ENCODE data around the gene ZBTB4. TPM values are rescaled to one million over a fixed set of nuclear protein-coding genes. Genes with fewer than 3 reads are reported as not detected.

Gene ZBTB4
- total RNA-seq, 2 donors from 2014 or later, result 18.9 to 27.5 TPM

DNA sequence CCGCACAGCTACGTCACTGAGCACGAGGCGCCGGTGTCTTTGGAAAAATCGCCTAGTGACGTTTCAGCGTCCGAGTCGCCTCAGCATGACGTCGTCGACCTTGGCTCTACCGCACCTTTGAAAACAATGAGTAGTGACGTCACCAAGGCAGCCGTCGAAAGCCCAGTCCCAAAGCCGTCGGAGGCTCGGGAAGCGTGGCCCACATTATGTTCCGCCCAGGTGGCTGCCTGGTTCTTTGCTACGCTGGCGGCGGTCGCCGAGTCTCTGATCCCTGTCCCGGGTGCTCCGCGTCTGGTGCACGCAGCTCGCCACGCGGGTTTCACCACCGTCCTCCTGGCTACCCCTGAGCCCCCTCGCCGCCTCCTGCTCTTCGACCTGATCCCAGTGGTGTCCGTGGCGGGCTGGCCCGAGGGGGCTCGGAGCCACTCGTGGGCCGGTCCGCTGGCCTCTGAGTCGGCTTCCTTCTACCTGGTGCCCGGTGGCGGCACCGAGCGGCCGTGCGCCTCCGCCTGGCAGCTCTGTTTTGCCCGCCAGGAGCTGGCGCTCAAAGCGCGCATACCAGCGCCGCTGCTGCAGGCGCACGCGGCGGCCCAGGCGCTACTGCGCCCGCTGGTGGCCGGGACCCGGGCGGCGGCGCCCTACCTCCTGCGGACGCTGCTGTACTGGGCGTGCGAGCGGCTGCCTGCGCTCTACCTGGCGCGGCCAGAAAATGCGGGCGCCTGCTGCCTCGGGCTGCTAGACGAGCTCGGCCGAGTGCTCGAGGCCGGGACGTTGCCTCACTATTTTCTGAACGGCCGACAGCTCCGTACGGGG, 42.7 kb downstream of the ZBTB4 start:
- peaks cover 13% of the 10 kb centered on the region for H3K27me3 Mint-ChIP-seq
- H3K36me3 Mint-ChIP-seq (ENCODE audit: low read depth), result peaks cover 47% of the 10 kb centered on the region
- H3K9me3 Mint-ChIP-seq, result no peaks in the 10 kb centered on the region
- peak overlapping the region; percentile 95 for H3K4me3 Mint-ChIP-seq
- ATAC-seq (replicated peaks), result peak; percentile 69
- peaks cover 18% of the 10 kb centered on the region for H3K4me1 Mint-ChIP-seq
- H3K27ac Mint-ChIP-seq, result peak overlapping the region; percentile 85

DNA sequence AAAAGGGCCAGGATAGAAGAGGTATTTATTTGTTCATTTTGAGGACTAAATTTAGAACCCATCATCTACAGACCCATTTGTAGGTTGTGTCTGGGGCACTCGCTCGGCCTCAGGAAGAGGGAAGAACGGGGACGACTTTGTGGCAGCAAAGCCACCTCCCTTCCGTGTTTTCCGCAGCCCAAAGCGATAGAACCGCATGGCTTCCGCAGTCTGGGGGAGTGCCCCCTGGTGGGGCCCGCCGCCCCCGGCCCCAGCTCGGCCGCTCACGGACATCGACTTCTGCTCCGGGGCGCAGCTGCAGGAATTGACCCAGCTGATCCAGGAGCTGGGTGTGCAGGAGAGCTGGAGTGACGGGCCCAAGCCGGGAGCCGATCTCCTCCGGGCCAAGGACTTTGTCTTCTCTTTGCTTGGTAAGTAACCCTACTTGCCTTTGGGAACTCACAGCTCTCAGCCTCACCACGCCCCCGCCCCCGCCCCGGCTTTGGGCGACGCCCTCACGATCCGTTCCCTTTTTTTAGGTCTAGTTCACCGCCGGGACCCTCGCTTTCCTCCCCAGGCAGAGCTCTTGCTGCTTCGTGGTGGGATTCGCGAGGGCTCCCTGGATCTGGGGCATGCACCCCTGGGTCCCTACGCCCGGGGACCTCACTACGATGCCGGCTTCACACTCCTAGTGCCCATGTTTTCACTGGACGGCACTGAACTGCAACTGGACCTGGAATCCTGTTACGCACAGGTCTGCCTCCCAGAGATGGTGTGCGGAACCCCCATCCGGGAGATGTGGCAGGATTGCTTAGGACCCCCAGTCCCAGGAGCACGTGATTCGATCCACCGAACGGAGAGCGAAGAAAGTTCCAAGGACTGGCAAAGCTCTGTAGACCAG, 43.5 kb downstream of the ZBTB4 start:
- Mint-ChIP-seq H3K4me3 (peak overlapping the region; percentile 95), H3K9me3 (no peaks in the 10 kb centered on the region), H3K27ac (peak overlapping the region; percentile 94), H3K27me3 (peaks cover 13% of the 10 kb centered on the region), H3K4me1 (peaks cover 18% of the 10 kb centered on the region), H3K36me3 (ENCODE audit: low read depth) (peaks cover 47% of the 10 kb centered on the region)
- peak; percentile 28 for ATAC-seq (replicated peaks)

DNA sequence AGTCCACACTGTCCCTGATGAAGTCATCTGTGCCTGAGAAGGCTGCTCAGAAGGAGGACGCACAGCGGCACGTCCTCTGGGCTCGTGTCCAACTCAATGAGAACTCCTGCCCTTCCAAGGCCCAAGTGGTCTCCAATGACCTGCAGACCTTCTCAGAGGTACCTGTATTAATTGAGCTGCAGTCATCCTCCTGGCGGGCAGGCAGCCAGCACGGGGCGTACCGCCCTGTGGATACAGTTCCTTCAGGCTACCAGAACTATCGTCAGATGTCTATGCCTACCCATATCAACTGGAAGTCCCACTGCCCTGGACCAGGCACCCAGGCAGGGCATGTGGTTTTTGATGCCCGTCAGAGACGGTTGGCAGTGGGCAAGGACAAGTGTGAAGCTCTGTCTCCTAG, 47.1 kb downstream of the ZBTB4 start:
- H3K36me3 Mint-ChIP-seq (ENCODE audit: low read depth), result peaks cover 18% of the 10 kb centered on the region
- no peaks in the 10 kb centered on the region for H3K9me3 Mint-ChIP-seq
- H3K4me3 Mint-ChIP-seq, result no peak overlapping the region
- no peaks in the 10 kb centered on the region for H3K4me1 Mint-ChIP-seq
- H3K27ac Mint-ChIP-seq, result no peak overlapping the region
- ATAC-seq (replicated peaks), result no peak
- no peaks in the 10 kb centered on the region for H3K27me3 Mint-ChIP-seq

DNA sequence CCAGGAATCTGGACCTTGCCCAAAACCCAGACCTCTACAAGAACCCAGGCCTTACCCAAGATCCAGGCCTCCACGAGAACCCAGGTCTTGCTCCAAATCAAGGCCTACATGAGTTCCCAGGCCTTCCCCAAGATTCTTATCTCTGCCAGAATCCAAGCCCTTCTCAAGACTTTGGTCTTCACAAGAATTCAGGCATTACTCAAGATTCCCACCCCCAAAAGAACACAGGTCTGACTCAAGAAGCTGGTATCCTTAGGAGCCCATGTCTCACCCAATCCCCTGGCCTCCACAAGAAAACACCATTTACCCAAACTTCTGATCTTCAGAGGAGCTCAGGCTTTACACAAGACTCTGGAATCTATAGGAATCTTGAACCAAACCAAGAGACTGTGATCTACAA, 48.2 kb downstream of the ZBTB4 start:
- Mint-ChIP-seq H3K36me3 (ENCODE audit: low read depth) (peaks cover 9% of the 10 kb centered on the region), H3K9me3 (no peaks in the 10 kb centered on the region), H3K27ac (peak overlapping the region; percentile 13), H3K4me1 (no peaks in the 10 kb centered on the region), H3K27me3 (no peaks in the 10 kb centered on the region), H3K4me3 (no peak overlapping the region)
- no peak for ATAC-seq (replicated peaks)

DNA sequence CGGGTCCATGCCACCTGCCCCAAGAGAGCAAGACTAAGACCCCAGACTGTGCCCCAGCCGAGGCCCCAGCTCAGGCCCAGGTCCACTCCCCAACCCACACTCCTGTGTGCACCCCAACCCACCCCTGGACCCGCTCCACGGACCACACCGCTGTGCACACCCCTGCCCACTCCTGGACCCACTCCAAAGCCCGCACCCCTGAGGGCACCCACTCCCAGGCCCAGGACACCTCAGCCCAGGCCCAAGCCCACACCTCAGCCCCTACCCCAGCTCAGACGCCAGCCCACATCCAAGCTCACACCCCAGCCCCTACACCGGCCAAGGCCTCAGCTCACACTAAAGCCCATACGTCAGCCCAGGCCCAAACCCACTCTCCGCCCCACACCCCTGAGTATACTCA, 49.7 kb downstream of the ZBTB4 start:
- H3K4me1 Mint-ChIP-seq, result no peaks in the 10 kb centered on the region
- H3K9me3 Mint-ChIP-seq, result no peaks in the 10 kb centered on the region
- ATAC-seq (replicated peaks), result no peak
- no peak overlapping the region for H3K4me3 Mint-ChIP-seq
- no peaks in the 10 kb centered on the region for H3K36me3 Mint-ChIP-seq (ENCODE audit: low read depth)
- no peak overlapping the region for H3K27ac Mint-ChIP-seq
- H3K27me3 Mint-ChIP-seq, result no peaks in the 10 kb centered on the region

DNA sequence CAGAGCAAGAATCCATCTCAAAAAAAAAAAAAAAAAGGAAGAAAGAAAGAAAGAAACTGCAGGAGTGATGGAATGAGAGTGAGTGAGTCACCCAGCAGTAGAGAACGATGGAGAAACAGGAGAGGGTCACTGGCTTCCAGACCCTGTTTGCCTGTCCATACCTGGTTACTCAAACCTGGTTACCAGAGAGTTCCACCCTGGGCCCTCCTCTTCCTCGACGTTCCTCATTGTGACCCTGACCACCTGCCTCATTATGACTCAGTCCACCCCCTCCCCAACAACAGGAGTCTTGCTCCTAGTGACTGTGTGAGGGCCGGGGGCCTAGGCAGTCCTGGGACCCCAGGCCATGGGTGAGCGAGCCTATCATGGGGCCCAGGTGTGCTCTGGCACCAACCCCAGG, 50.9 kb downstream of the ZBTB4 start, which contains the start of gene SPEM3:
SPEM3 (plus strand) TSS at position 301 of the 400 bp plus-strand sequence; CDS start at position 347, 46 bp downstream.
- Mint-ChIP-seq H3K27ac (no peak within 1 kb of the TSS), H3K9me3 (no peaks in the 10 kb centered on the region), H3K4me1 (no peaks in the 10 kb centered on the region), H3K27me3 (no peaks in the 10 kb centered on the region), H3K4me3 (no peak within 1 kb of the TSS), H3K36me3 (ENCODE audit: low read depth) (no peaks in the 10 kb centered on the region)
- no peak for ATAC-seq (replicated peaks)

DNA sequence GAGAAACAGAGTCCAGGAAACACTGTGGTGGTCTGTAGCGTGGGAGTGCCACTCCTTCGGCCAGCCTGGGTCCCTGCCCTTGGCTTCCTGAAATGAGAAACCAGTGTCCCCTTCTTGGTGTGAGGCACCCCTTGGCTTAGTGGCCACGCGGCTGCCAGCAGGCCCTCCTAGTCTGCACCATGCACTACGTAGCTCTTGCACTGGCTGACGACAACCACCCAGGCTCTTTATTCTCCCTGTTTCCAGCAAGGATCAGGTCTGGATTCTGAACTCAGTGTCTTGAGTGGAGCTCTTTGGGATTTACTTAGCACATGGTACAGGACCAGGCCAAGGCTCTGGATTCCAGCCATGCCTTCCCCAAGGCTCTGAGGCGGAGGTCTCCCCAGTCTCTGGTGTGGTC, 51.9 kb downstream of the ZBTB4 start:
- Mint-ChIP-seq H3K27ac (no peak overlapping the region), H3K4me3 (no peak overlapping the region), H3K36me3 (ENCODE audit: low read depth) (no peaks in the 10 kb centered on the region), H3K4me1 (no peaks in the 10 kb centered on the region), H3K9me3 (no peaks in the 10 kb centered on the region), H3K27me3 (no peaks in the 10 kb centered on the region)
- no peak for ATAC-seq (replicated peaks)

DNA sequence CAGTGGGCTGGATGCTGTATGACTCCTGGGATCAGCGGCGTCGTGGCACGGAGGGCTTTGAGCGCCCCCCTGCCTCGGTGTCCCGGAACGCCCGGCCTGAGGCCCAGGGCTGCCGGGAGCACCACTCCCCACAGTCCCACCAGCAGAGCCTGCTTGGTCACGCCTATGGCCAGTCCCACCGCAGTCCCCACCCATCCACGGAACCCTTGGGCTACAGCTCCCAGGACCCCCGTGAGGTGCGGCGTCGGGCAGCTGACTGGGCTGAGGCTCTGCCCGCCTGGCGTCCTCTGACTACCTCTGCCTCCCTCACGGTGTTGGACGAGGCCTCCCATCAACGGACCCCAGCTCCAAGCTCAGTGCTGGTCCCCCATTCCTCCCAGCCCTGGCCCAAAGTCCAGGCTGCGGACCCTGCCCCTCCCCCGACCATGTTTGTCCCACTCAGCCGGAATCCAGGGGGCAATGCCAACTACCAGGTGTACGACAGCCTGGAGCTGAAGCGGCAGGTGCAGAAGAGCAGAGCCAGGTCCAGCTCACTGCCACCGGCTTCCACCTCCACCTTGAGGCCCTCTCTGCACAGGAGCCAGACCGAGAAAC, 52.4 kb downstream of the ZBTB4 start:
- Mint-ChIP-seq H3K9me3 (no peaks in the 10 kb centered on the region), H3K36me3 (ENCODE audit: low read depth) (no peaks in the 10 kb centered on the region), H3K27me3 (no peaks in the 10 kb centered on the region), H3K27ac (no peak overlapping the region), H3K4me3 (no peak overlapping the region), H3K4me1 (no peaks in the 10 kb centered on the region)
- no peak for ATAC-seq (replicated peaks)

DNA sequence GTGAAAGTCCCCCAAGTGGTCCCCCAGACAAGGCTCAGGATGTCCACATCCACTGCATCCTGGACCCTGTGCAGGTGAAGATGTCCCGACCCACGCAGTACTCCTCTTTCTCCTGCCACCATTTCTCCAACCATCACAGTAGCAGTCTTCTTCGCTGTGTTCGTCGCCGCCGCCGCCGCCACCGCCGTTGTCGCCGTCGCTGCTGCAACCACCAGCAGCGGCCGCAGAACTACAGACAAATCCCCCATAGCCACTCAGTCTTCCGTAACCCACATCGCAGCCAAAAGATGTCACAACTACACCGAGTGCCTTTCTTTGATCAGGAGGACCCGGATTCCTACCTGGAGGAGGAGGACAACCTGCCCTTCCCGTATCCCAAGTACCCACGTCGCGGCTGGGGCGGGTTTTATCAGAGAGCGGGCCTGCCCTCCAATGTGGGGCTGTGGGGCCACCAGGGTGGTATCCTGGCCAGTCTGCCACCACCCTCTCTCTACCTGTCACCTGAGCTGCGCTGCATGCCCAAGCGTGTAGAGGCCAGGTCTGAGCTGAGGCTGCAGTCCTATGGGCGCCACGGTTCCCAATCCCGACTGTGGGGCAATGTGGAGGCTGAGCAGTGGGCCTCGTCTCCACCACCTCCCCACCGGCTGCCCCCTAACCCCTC, 53.1 kb downstream of the ZBTB4 start:
- Mint-ChIP-seq H3K9me3 (no peaks in the 10 kb centered on the region), H3K36me3 (ENCODE audit: low read depth) (no peaks in the 10 kb centered on the region), H3K27me3 (no peaks in the 10 kb centered on the region), H3K4me3 (no peak overlapping the region), H3K4me1 (no peaks in the 10 kb centered on the region), H3K27ac (no peak overlapping the region)
- no peak for ATAC-seq (replicated peaks)

DNA sequence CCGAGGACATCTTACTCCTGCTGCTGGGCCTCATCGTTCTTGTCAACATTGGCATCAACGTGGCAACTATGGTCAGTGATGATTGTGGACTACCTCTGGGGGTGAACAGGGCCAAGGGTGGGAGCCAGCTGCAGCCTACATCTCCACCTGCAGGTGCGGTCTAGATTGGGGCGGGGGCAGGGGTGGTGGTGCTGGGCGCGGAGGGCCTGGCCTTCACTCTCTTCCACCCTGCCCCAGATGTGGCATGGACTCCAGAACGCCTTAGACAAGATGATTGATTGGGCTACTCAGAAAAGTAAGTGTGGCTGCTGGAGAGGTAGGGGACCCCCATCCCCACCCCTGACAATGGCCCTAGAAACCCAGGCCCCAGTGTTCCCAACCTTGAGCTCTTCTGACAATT, 53.7 kb downstream of the ZBTB4 start:
- no peak for ATAC-seq (replicated peaks)
- Mint-ChIP-seq H3K27me3 (no peaks in the 10 kb centered on the region), H3K36me3 (ENCODE audit: low read depth) (no peaks in the 10 kb centered on the region), H3K4me3 (no peak overlapping the region), H3K27ac (no peak overlapping the region), H3K9me3 (no peaks in the 10 kb centered on the region), H3K4me1 (no peaks in the 10 kb centered on the region)

DNA sequence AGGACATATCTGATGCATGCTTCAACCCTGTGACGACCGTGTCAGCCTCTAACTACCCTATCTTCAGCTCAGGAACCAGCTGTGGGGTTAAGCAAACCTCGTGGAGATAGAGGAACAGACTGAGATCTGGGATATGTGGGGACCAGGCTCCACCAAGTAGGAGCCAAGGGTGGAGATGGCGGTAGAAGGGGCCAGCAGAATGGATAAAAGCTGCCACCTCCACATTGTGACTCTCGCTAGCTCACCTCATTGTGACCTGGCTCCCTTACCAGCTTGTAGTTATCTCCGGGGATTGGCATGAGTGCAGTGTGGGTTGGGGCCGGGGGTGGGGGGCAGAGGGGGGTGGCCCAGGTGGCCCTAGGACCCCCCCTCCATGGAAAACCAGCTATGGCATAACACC, 54.1 kb downstream of the ZBTB4 start, which contains the start of gene SPEM2:
SPEM2 (plus strand) TSS at position 301 of the 400 bp plus-strand sequence; CDS start at position 374, 73 bp downstream.
- no peaks in the 10 kb centered on the region for H3K36me3 Mint-ChIP-seq (ENCODE audit: low read depth)
- no peaks in the 10 kb centered on the region for H3K27me3 Mint-ChIP-seq
- H3K27ac Mint-ChIP-seq, result no peak within 1 kb of the TSS
- H3K4me1 Mint-ChIP-seq, result no peaks in the 10 kb centered on the region
- no peaks in the 10 kb centered on the region for H3K9me3 Mint-ChIP-seq
- no peak within 1 kb of the TSS for H3K4me3 Mint-ChIP-seq
- ATAC-seq (replicated peaks), result no peak

DNA sequence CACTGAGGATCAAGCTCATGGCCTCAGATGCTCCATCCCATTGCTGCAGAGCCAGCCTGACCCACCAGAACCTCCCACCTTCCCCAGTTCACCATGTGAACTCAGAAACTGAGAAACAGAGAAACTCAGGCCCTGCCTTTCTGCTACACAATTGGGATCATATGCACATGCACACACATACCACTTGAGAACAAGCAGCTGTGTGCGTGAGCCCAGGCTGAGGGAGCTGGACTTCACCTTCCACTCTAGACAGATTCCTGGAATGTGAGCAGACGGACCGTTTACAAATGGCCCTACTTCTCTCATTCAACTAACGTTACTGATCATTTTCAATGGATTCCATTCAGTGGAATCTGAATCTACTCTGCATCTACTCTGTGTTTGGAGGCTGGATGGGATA, 55.8 kb downstream of the ZBTB4 start:
- Mint-ChIP-seq H3K36me3 (ENCODE audit: low read depth) (no peaks in the 10 kb centered on the region), H3K27ac (no peak overlapping the region), H3K9me3 (no peaks in the 10 kb centered on the region), H3K4me1 (no peaks in the 10 kb centered on the region), H3K4me3 (no peak overlapping the region), H3K27me3 (no peaks in the 10 kb centered on the region)
- no peak for ATAC-seq (replicated peaks)

DNA sequence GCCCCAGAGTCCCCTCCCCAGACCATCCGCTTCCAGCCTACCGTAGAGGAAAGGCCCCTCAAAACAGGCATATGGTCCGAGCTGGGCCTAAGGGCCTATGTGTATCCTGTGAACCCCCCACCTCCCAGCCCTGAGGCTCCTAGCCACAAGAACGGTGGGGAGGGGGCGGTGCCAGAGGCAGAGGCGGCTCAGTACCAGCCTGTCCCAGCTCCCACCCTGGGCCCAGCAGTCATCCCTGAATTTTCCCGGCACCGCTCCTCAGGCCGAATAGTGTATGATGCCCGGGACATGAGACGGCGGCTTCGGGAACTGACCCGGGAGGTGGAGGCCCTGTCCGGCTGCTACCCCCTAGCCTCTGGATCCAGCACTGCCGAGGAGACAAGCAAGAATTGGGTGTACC, 58.2 kb downstream of the ZBTB4 start:
- H3K36me3 Mint-ChIP-seq (ENCODE audit: low read depth), result no peaks in the 10 kb centered on the region
- no peaks in the 10 kb centered on the region for H3K9me3 Mint-ChIP-seq
- no peak for ATAC-seq (replicated peaks)
- no peak overlapping the region for H3K4me3 Mint-ChIP-seq
- no peak overlapping the region for H3K27ac Mint-ChIP-seq
- no peaks in the 10 kb centered on the region for H3K27me3 Mint-ChIP-seq
- no peaks in the 10 kb centered on the region for H3K4me1 Mint-ChIP-seq
